Measurements from ENCODE around the gene LACTBL1. TPM values are rescaled to one million over a fixed set of nuclear protein-coding genes. Genes with fewer than 3 reads are reported as not detected.

Gene LACTBL1
- total and polyA plus RNA-seq, 2 of the 8 experiments (the other 6 are each of a cell fraction or from before 2014, with no cell fraction given), result not detected

DNA sequence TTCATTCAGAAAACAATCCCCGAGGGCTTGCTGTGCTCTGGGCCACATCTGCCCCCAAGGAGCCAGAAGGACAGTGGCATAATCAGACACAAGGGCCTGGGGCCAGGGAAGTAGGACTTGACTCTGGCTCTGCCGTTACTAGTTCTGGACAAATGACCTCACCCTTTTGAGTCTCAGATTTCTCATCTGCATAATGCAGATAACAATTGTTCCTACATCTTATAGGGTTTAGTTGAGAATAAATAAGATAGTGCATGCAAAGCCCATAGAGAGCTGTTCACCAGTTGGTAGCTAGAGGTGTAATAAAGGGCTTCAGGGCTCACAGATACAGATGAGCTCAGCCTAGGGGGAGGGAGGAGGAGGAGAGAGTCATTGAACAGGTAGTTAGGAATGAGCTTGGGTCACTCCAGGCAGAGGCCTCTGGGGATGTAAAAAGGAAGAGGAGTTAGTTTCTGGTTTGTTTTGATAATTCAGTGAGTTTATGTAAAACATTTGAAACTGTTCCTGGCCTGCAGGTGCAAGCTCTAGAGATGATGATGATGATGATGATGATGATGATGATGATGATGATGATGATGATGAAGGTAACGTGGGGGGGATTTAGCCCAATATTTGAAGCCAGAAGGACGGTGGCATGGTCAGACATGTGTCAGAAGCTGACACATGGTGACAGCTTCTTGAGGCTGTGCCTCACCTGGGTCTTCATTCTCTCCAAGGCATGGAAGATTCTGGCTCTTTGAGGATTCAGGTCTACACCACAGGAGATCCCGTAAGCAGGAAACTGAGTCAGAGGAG, 858 bp downstream of the LACTBL1 start (continued):
- TF ChIP-seq, protein P1, sequence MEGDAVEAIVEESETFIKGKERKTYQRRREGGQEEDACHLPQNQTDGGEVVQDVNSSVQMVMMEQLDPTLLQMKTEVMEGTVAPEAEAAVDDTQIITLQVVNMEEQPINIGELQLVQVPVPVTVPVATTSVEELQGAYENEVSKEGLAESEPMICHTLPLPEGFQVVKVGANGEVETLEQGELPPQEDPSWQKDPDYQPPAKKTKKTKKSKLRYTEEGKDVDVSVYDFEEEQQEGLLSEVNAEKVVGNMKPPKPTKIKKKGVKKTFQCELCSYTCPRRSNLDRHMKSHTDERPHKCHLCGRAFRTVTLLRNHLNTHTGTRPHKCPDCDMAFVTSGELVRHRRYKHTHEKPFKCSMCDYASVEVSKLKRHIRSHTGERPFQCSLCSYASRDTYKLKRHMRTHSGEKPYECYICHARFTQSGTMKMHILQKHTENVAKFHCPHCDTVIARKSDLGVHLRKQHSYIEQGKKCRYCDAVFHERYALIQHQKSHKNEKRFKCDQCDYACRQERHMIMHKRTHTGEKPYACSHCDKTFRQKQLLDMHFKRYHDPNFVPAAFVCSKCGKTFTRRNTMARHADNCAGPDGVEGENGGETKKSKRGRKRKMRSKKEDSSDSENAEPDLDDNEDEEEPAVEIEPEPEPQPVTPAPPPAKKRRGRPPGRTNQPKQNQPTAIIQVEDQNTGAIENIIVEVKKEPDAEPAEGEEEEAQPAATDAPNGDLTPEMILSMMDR (IDR thresholded peaks at IDR 0.05; ENCODE audit: control extremely low read depth in 1 of 3, insufficient read depth in 1 of 3, low read depth in 1 of 3, low read length in 3 of 3), result no peak
- TF ChIP-seq SP4 (IDR thresholded peaks at IDR 0.05; ENCODE audit: low read length) (no peak), PHF8 (conservative IDR thresholded peaks at IDR 0.05; ENCODE audit: low read depth, low read length) (no peak), ASH2L (IDR thresholded peaks at IDR 0.05; ENCODE audit: low read length) (no peak), ZNF274 (IDR thresholded peaks at IDR 0.05; ENCODE audit: borderline replicate concordance, extremely low read depth, low read length) (no peak)

Measured in H1 (cell line).